Heart left ventricle (tissue), 16 donors: Measurements from ENCODE around the gene RASSF5. TPM values are rescaled to one million over a fixed set of nuclear protein-coding genes. Genes with fewer than 3 reads are reported as not detected.

Experiments
- ATAC-seq, 4 donors: fragments of 200-7000 bp; cut with Tn5 transposase; one replicate each; pipeline ENCODE4 v1.9.1; 2020 to 2022; ENCODE audit warnings: moderate library complexity in 4 of 4, mild to moderate bottlenecking in 3 of 4, moderate number of reproducible peaks in 1 of 4
- DNase-seq, 5 donors: peaks; one replicate each; pipeline ENCODE4 v3.0.0-alpha.2; 2020
- H3K27ac ChIP-seq, 12 donors: fragments of 200-600 bp; sonication (generic) in 4 of 12; one replicate each; pipeline versions ENCODE4 v1.5.0 to v1.8.0; 2016 to 2022; ENCODE audit warnings: mild to moderate bottlenecking in 2 of 12
- H3K27me3 ChIP-seq, 9 donors: fragments of 200-600 bp; sonication (generic) in 2 of 9; one replicate each; pipeline versions ENCODE4 v1.5.1 to v1.8.0; 2016 to 2022; ENCODE audit warnings: mild to moderate bottlenecking in 3 of 9
- H3K36me3 ChIP-seq, 9 donors: fragments of 200-600 bp; sonication (generic) in 2 of 9; one replicate each; pipeline versions ENCODE4 v1.5.0 to v1.8.0; 2018 to 2022; ENCODE audit warnings: mild to moderate bottlenecking in 2 of 9
- H3K4me1 ChIP-seq, 12 donors: fragments of 200-600 bp; sonication (generic) in 4 of 12; one replicate each; pipeline versions ENCODE4 v1.5.0 to v1.8.0; 2016 to 2022; ENCODE audit warnings: mild to moderate bottlenecking in 3 of 12
- H3K4me3 ChIP-seq, 12 donors: fragments of 200-600 bp; sonication (generic) in 4 of 12; one replicate each; pipeline versions ENCODE4 v1.5.0 to v1.8.0; 2017 to 2022; ENCODE audit warnings: mild to moderate bottlenecking in 9 of 12, moderate library complexity in 4 of 12
- H3K9me3 ChIP-seq, 12 donors: fragments of 200-600 bp; sonication (generic) in 4 of 12; one replicate each; pipeline versions ENCODE4 v1.5.0 to v1.8.0; 2016 to 2022; ENCODE audit warnings: mild to moderate bottlenecking in 1 of 12
- CTCF ChIP-seq, 12 donors: fragments of 200-600 bp; sonication (generic) in 4 of 12; IDR thresholded peaks; one replicate each; pipeline versions ENCODE4 v1.5.0 to v1.8.0; 2018 to 2022; ENCODE audit warnings: antibody characterized with exemption in 12 of 12, mild to moderate bottlenecking in 5 of 12
- POLR2A ChIP-seq, 2 donors: fragments of 450-650 bp; IDR thresholded peaks; one replicate each; pipeline ENCODE4 v1.6.1; 2017; ENCODE audit warnings: antibody characterized with exemption in 2 of 2, mild to moderate bottlenecking in 2 of 2, moderate library complexity in 2 of 2
- WGBS, 4 donors: extraction: QIAGEN DNeasy Blood & Tissue Kit in 2 of 4; methylation state at CpG; one replicate each; pipeline versions ENCODE4 v1.1.5 to v1.1.7; 2013 to 2018; 5-methylcytosine and 5-hydroxymethylcytosine counted together
- intact Hi-C, 10 donors: fragments of 100-400 bp; cut with DNase I; formaldehyde crosslinking; loops; one replicate each; pipeline versions ENCODE4 v1.11.1 to v1.14.2; 2022
- polyA plus RNA-seq, 2 donors: library from polyadenylated mRNA; stranded (reverse); fragments of 200-250 nt; gene quantifications; one replicate each; pipeline ENCODE4 v1.2.3, GENCODE V29; 2013
- total RNA-seq, 9 donors: library from RNA; depleted of rRNA in 2 of 9; stranded (reverse); fragments of >200 nt in 2 of 9; fragmentation: NEBNext Ultra II Directional in 3 of 9; extraction: Animal tissue kit (Norgen Biotek cat#: 25700) in 3 of 9; gene quantifications; one replicate each; pipeline versions ENCODE4 v1.1.0 to v1.2.4, GENCODE V29; 2016 to 2023
- donor health status: ischemic (EF 13 %, LVEDD 7.1; RV severe dilation, severe dysfunction).
- donor health status: healthy with polysubstance abuse.
- donor health status: DM: no; HTN: yes; CAD: no.
- donor health status: DM: no; HTN: no; CAD: no.
- donor health status: ischemic (EF 25% LVEDD 6.9; RV normal size, moderate dysfunction).
- donor health status: ischemic (EF 25% LVEDD 5.7; RV mildly dilated, moderate dysfunction).
- donor health status: healthy.
- donor health status: DM: yes; HTN: yes; CAD: no.
- donor health status: ischemic (EF 35%, LVEDD 5.7; RV mildly dilated, moderate dysfunction).
- donor health status: nonischemic (EF 11% LVEDD 7.7; RV severe dilation, severe dysfunction).
- donor health status: DM: yes; HTN: yes; CAD: no.
- donor health status: PGD.
- donor health status: ischemic (EF 29% LVEDD 5.4; RV normal size, mild dysfunction).
- donor health status: nonischemic (EF 23%, LVEDD 6.1; RV moderate dilation, normal function).

RASSF5 gene
- total and polyA plus RNA-seq, 11 donors = 1.3 to 27.4 (median 5.6) TPM

GRCh38 chr1:206560007-206560716 lies 52.8 kb downstream of the RASSF5 start:
- WGBS, 4 donors = 47 to 49% (median 47%) methylated on average over 9 to 10 of the region's 10 CpGs
- DNase-seq = peak in 4 of 5 donors; percentile 42 to 72 (median 47)
- no peaks in the 10 kb centered on the region for H3K27me3 ChIP-seq
- peak overlapping the region; percentile 9 to 98 (median 52) for H3K27ac ChIP-seq
- peak; percentile 63 to 72 (median 68) for ATAC-seq
- H3K4me1 ChIP-seq = peaks cover 5 to 94% (median 45%) of the 10 kb centered on the region in 12 donors
- intact Hi-C loops = no loop called here
- no peak for TF ChIP-seq CTCF (IDR thresholded peaks at IDR 0.05)
- no peak for TF ChIP-seq POLR2A (IDR thresholded peaks at IDR 0.05)
- no peaks in the 10 kb centered on the region for H3K9me3 ChIP-seq
- peaks cover 0 to 24% (median 0%) of the 10 kb centered on the region in 9 donors for H3K36me3 ChIP-seq
- H3K4me3 ChIP-seq = peak overlapping the region in 1 of 12 donors; percentile 72

GRCh38 chr1:206563367-206564207 lies 56.3 kb downstream of the RASSF5 start:
- Histone ChIP-seq H3K4me3 (peak overlapping the region in 1 of 12 donors; percentile 25), H3K27ac (peak overlapping the region in 1 of 12 donors; percentile 53), H3K27me3 (no peaks in the 10 kb centered on the region), H3K36me3 (peaks cover 0 to 37% (median 0%) of the 10 kb centered on the region in 9 donors), H3K4me1 (peaks cover 5 to 96% (median 20%) of the 10 kb centered on the region in 12 donors), H3K9me3 (no peaks in the 10 kb centered on the region)
- no peak for ATAC-seq
- intact Hi-C loops = no loop called here
- WGBS, 4 donors = 78 to 90% (median 83%) methylated on average over 1 of the region's 1 CpG
- TF ChIP-seq CTCF (IDR thresholded peaks at IDR 0.05) = no peak
- TF ChIP-seq POLR2A (IDR thresholded peaks at IDR 0.05) = no peak
- no peak for DNase-seq

GRCh38 chr1:206565995-206566394 lies 58.7 kb downstream of the RASSF5 start:
- Histone ChIP-seq H3K36me3 (peaks cover 0 to 36% (median 0%) of the 10 kb centered on the region in 9 donors), H3K27ac (no peak overlapping the region), H3K27me3 (no peaks in the 10 kb centered on the region), H3K9me3 (no peaks in the 10 kb centered on the region), H3K4me3 (peak overlapping the region in 1 of 12 donors; percentile 4), H3K4me1 (peaks cover 0 to 90% (median 0%) of the 10 kb centered on the region in 12 donors)
- 73 to 79% (median 76%) methylated on average over 4 of the region's 4 CpGs for WGBS, 4 donors
- DNase-seq (no peak), ATAC-seq (no peak)
- intact Hi-C loops = no loop called here
- no peak for TF ChIP-seq CTCF (IDR thresholded peaks at IDR 0.05)
- no peak for TF ChIP-seq POLR2A (IDR thresholded peaks at IDR 0.05)

GRCh38 chr1:206566999-206567398 lies 59.7 kb downstream of the RASSF5 start:
- no peak for TF ChIP-seq POLR2A (IDR thresholded peaks at IDR 0.05)
- TF ChIP-seq CTCF (IDR thresholded peaks at IDR 0.05) = no peak
- Histone ChIP-seq H3K27ac (no peak overlapping the region), H3K4me3 (no peak overlapping the region), H3K27me3 (no peaks in the 10 kb centered on the region), H3K9me3 (no peaks in the 10 kb centered on the region), H3K4me1 (peaks cover 0 to 84% (median 0%) of the 10 kb centered on the region in 12 donors), H3K36me3 (peaks cover 0 to 29% (median 0%) of the 10 kb centered on the region in 9 donors)
- intact Hi-C loops = no loop called here
- no peak for DNase-seq
- ATAC-seq = no peak
- WGBS, 4 donors = 71 to 100% (median 89%) methylated on average over 3 to 4 of the region's 4 CpGs
